ENCODE data around the gene ATXN1. TPM values are rescaled to one million over a fixed set of nuclear protein-coding genes. Genes with fewer than 3 reads are reported as not detected.

ATXN1 gene
- polyA plus RNA-seq, 1 donor (not counting 4 experiments of a cell fraction or from before 2014, with no cell fraction given) = 9.7 TPM

DNA sequence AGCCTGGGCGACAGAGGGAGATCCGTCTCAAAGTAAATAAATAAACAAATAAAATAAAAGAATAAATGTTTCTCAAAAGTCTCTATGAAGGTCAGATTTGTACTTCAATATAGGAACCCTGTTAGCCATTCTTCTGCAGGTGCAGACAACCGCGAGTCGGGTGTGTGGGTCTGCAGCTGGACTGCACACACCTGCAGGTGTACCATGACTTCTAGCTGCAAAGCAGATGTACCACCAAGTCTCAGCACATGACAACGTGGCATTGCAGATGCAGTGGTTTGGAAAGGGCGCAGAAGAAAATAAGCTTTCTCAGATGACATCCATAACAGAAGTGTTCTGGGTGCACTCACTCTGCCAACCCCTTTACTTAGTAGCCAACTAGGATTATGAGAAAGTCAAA lies 239.7 kb downstream of the ATXN1 start:
- FAIRE-seq (no peak), DNase-seq (ENCODE audit: low read depth, low spot score) (no peak)
- no peaks in the 10 kb centered on the region for H3K9me3 ChIP-seq (ENCODE audit: control insufficient read depth, low read depth, low read length)
- dilution Hi-C loops (cut with MboI; ENCODE audit: extremely low pct_ligation_motif_present, low sequenced_read_pairs) = no loop called here
- H3K79me2 ChIP-seq (ENCODE audit: control insufficient read depth, insufficient read depth, low read length) = no peaks in the 10 kb centered on the region
- peaks cover 0 to 4% of the 10 kb centered on the region in 2 experiments for H3K36me3 ChIP-seq (ENCODE audit: control insufficient read depth in 2 of 2, extremely low read depth in 1 of 2, insufficient read depth in 2 of 2, low read length in 2 of 2)
- TF ChIP-seq, protein P1, sequence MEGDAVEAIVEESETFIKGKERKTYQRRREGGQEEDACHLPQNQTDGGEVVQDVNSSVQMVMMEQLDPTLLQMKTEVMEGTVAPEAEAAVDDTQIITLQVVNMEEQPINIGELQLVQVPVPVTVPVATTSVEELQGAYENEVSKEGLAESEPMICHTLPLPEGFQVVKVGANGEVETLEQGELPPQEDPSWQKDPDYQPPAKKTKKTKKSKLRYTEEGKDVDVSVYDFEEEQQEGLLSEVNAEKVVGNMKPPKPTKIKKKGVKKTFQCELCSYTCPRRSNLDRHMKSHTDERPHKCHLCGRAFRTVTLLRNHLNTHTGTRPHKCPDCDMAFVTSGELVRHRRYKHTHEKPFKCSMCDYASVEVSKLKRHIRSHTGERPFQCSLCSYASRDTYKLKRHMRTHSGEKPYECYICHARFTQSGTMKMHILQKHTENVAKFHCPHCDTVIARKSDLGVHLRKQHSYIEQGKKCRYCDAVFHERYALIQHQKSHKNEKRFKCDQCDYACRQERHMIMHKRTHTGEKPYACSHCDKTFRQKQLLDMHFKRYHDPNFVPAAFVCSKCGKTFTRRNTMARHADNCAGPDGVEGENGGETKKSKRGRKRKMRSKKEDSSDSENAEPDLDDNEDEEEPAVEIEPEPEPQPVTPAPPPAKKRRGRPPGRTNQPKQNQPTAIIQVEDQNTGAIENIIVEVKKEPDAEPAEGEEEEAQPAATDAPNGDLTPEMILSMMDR (optimal IDR thresholded peaks at IDR 0.05 in 1 of 3, IDR thresholded peaks at IDR 0.05 in 1 of 3, conservative IDR thresholded peaks at IDR 0.05 in 1 of 3; ENCODE audit: extremely low read depth in 1 of 3, insufficient read depth in 2 of 3, low read length in 3 of 3) = no peak
- no peak for TF ChIP-seq EZH2 (IDR thresholded peaks at IDR 0.05; ENCODE audit: low read length)
- H3K4me1 ChIP-seq (ENCODE audit: control insufficient read depth, extremely low read depth, insufficient read depth, low read length) = no peaks in the 10 kb centered on the region
- no peak overlapping the region for H3K9ac ChIP-seq (ENCODE audit: control insufficient read depth, extremely low read depth, insufficient read depth, low read length)
- no peaks in the 10 kb centered on the region for H3K27me3 ChIP-seq (ENCODE audit: control insufficient read depth, extremely low read depth, insufficient read depth, low read length)
- H3K27ac ChIP-seq (ENCODE audit: control insufficient read depth, insufficient read depth, low read length) = no peak overlapping the region
- no peak overlapping the region for H3K4me2 ChIP-seq (ENCODE audit: control insufficient read depth, extremely low read depth, insufficient read depth, low read depth, low read length)
- H3K4me3 ChIP-seq (ENCODE audit: control insufficient read depth in 2 of 3, extremely low read depth in 1 of 3, insufficient read depth in 2 of 3, low read depth in 1 of 3, low read length in 3 of 3) = no peak overlapping the region
- H2AFZ ChIP-seq (ENCODE audit: control insufficient read depth, low read length) = no peak overlapping the region
- H4K20me1 ChIP-seq (ENCODE audit: control insufficient read depth, extremely low read depth, insufficient read depth, low read length) = no peaks in the 10 kb centered on the region
- H3K9me1 ChIP-seq (ENCODE audit: control insufficient read depth, extremely low read depth, insufficient read depth, low read length) = no peaks in the 10 kb centered on the region

DNA sequence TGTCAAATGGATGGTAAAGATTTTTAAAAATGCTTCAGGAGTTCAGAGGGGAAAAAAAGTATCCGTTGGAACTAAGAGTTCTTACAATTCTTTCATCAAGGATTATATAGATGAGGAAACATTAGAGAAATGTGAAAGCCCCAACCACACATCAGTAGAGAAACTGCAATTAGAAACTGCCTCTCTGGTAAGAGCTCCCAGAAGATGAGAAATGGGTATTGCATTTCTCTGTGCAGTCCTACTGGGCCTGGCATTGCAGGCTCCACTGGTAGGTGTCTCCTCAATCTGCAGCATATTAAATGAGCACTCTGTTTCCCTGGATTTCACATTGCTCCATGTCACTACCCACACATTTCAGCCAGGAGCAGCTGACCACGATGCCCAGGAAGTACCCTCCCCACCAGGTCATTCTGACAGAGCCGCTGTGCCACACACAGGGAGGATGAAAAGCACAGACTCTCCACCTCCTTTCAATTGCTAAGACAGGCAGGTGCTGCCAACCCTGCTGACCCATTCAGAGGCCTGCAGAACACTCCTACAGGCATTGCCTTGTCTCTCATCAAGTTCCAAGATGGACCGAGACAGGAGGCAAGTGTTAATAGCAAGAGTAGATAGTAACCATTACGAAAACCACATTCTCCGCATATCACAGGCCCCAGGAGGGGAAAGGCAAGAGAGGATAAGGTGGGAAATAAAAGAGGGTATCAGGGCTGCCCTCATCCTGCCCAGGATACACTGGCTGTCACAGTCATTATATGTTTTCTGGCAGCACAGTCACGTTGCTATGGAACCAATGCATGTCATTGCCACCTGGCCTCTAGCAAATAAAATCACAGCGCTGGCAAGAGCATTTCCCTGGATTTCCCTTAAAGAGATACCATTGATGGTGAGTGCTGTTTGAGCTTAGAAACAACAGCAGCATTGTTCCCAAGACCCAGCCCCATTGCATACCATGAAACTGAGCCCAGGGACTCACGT lies 241.7 kb downstream of the ATXN1 start:
- no peaks in the 10 kb centered on the region for H3K9me3 ChIP-seq (ENCODE audit: control insufficient read depth, low read depth, low read length)
- H3K79me2 ChIP-seq (ENCODE audit: control insufficient read depth, insufficient read depth, low read length) = no peaks in the 10 kb centered on the region
- DNase-seq (ENCODE audit: low read depth, low spot score) (no peak), FAIRE-seq (no peak)
- H3K9me1 ChIP-seq (ENCODE audit: control insufficient read depth, extremely low read depth, insufficient read depth, low read length) = no peaks in the 10 kb centered on the region
- TF ChIP-seq, protein P1 (optimal IDR thresholded peaks at IDR 0.05 in 1 of 3, IDR thresholded peaks at IDR 0.05 in 1 of 3, conservative IDR thresholded peaks at IDR 0.05 in 1 of 3; ENCODE audit: extremely low read depth in 1 of 3, insufficient read depth in 2 of 3, low read length in 3 of 3) = no peak
- TF ChIP-seq EZH2 (IDR thresholded peaks at IDR 0.05; ENCODE audit: low read length) = no peak
- no peak overlapping the region for H3K4me3 ChIP-seq (ENCODE audit: control insufficient read depth in 2 of 3, extremely low read depth in 1 of 3, insufficient read depth in 2 of 3, low read depth in 1 of 3, low read length in 3 of 3)
- H3K27me3 ChIP-seq (ENCODE audit: control insufficient read depth, extremely low read depth, insufficient read depth, low read length) = no peaks in the 10 kb centered on the region
- no peaks in the 10 kb centered on the region for H4K20me1 ChIP-seq (ENCODE audit: control insufficient read depth, extremely low read depth, insufficient read depth, low read length)
- no peak overlapping the region for H2AFZ ChIP-seq (ENCODE audit: control insufficient read depth, low read length)
- no peak overlapping the region for H3K4me2 ChIP-seq (ENCODE audit: control insufficient read depth, extremely low read depth, insufficient read depth, low read depth, low read length)
- peaks cover 0 to 5% of the 10 kb centered on the region in 2 experiments for H3K36me3 ChIP-seq (ENCODE audit: control insufficient read depth in 2 of 2, extremely low read depth in 1 of 2, insufficient read depth in 2 of 2, low read length in 2 of 2)
- H3K9ac ChIP-seq (ENCODE audit: control insufficient read depth, extremely low read depth, insufficient read depth, low read length) = no peak overlapping the region
- H3K27ac ChIP-seq (ENCODE audit: control insufficient read depth, insufficient read depth, low read length) = no peak overlapping the region
- dilution Hi-C loops (cut with MboI; ENCODE audit: extremely low pct_ligation_motif_present, low sequenced_read_pairs) = no loop called here
- no peaks in the 10 kb centered on the region for H3K4me1 ChIP-seq (ENCODE audit: control insufficient read depth, extremely low read depth, insufficient read depth, low read length)

Data from keratinocyte (primary cell).